HL-60 (cell line): ENCODE results near the gene TEX38.
"Not testable (repeated sequence)": the region's sequence is repeated elsewhere in the genome, so short reads cannot be mapped to it uniquely, and the experiment has no call there.

Experiments
- DNase-seq, 2 experiments: peaks; one replicate each; pipeline ENCODE4 v3.0.0-alpha.2; 2010 to 2020; ENCODE audit warnings: low read depth in 1 of 2, low spot score in 1 of 2
- H3K27ac ChIP-seq: fragments of 250-450 bp; sonication (Bioruptor Pico); replicated peaks from 2 replicates; pipeline ENCODE4 v1.5.1; 2020; ENCODE audit warnings: mild to moderate bottlenecking, moderate library complexity
- H3K27me3 ChIP-seq: fragments of 250-450 bp; sonication (Bioruptor Pico); 2 replicates; pipeline ENCODE4 v1.5.1; 2021; ENCODE audit warnings: mild to moderate bottlenecking, moderate library complexity; ENCODE audit not compliant: insufficient read depth, poor library complexity, severe bottlenecking
- H3K4me3 ChIP-seq: replicated peaks from 2 replicates; pipeline ENCODE4 v1.5.1; 2011; ENCODE audit warnings: mild to moderate bottlenecking, control low read depth, low read length; ENCODE audit not compliant: insufficient read depth
- CTCF ChIP-seq: IDR thresholded peaks from one replicate; pipeline ENCODE4 v1.5.1; 2011; ENCODE audit warnings: low read length, control low read depth, inconsistent platforms; ENCODE audit not compliant: insufficient read depth
- GABPA ChIP-seq: IDR thresholded peaks from 2 replicates; pipeline ENCODE4 v1.6.1; 2012; ENCODE audit warnings: low read depth
- POLR2AphosphoS5 ChIP-seq: IDR thresholded peaks from 2 replicates; pipeline ENCODE4 v1.6.1; 2012; ENCODE audit warnings: low read depth
- SPI1 ChIP-seq: IDR thresholded peaks from 2 replicates; pipeline ENCODE4 v1.6.1; 2012; ENCODE audit warnings: low read depth, mild to moderate bottlenecking, borderline replicate concordance
- TF ChIP-seq, protein P1 (sequence below): IDR thresholded peaks from 2 replicates; pipeline ENCODE4 v1.6.1; 2012; ENCODE audit warnings: low read depth; ENCODE audit not compliant: insufficient replicate concordance

Gene TEX38

GRCh38 chr1:46659307-46659870 is 12.3 kb upstream of the TEX38 start:
- H3K4me3 ChIP-seq: no peak overlapping the region
- H3K27ac ChIP-seq: no peak overlapping the region
- TF ChIP-seq GABPA (no peak), CTCF (no peak), SPI1 (no peak), POLR2AphosphoS5 (no peak)
- TF ChIP-seq, protein P1, sequence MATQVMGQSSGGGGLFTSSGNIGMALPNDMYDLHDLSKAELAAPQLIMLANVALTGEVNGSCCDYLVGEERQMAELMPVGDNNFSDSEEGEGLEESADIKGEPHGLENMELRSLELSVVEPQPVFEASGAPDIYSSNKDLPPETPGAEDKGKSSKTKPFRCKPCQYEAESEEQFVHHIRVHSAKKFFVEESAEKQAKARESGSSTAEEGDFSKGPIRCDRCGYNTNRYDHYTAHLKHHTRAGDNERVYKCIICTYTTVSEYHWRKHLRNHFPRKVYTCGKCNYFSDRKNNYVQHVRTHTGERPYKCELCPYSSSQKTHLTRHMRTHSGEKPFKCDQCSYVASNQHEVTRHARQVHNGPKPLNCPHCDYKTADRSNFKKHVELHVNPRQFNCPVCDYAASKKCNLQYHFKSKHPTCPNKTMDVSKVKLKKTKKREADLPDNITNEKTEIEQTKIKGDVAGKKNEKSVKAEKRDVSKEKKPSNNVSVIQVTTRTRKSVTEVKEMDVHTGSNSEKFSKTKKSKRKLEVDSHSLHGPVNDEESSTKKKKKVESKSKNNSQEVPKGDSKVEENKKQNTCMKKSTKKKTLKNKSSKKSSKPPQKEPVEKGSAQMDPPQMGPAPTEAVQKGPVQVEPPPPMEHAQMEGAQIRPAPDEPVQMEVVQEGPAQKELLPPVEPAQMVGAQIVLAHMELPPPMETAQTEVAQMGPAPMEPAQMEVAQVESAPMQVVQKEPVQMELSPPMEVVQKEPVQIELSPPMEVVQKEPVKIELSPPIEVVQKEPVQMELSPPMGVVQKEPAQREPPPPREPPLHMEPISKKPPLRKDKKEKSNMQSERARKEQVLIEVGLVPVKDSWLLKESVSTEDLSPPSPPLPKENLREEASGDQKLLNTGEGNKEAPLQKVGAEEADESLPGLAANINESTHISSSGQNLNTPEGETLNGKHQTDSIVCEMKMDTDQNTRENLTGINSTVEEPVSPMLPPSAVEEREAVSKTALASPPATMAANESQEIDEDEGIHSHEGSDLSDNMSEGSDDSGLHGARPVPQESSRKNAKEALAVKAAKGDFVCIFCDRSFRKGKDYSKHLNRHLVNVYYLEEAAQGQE: no peak
- no peaks in the 10 kb centered on the region for H3K27me3 ChIP-seq
- DNase-seq: no peak

DNA sequence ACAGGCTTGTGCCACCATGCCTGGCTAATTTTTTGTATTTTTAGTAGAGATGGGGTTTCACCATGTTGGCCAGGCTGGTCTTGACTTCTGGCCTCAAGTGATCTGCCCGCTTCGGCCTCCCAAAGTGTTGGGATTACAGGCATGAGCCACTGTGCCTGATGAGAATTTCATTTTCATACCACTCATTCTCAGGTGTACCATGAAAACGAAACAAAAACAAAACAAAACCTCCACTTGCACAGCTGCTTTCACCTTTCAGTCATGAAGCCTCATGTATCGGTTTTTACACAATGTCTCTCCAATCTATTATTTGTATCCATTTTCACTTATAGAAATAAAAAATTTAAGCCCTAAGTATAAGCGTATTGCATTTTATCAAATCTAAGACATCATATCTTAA is 11.5 kb upstream of the TEX38 start:
- not testable (repeated sequence) for DNase-seq, H3K27ac ChIP-seq, H3K27me3 ChIP-seq, H3K4me3 ChIP-seq

DNA sequence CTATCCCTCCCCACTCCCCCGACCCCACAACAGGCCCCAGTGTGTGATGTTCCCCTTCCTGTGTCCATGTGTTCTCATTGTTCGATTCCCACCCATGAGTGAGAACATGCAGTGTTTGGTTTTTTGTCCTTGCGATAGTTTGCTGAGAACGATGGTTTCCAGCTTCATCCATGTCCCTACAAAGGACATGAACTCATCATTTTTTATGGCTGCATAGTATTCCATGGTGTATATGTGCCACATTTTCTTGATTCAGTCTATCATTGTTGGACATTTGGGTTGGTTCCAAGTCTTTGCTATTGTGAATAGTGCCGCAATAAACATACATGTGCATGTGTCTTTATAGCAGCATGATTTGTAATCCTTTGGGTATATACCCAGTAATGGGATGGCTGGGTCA is 8.7 kb upstream of the TEX38 start:
- DNase-seq, H3K4me3 ChIP-seq, H3K27ac ChIP-seq: not testable (repeated sequence)

DNA sequence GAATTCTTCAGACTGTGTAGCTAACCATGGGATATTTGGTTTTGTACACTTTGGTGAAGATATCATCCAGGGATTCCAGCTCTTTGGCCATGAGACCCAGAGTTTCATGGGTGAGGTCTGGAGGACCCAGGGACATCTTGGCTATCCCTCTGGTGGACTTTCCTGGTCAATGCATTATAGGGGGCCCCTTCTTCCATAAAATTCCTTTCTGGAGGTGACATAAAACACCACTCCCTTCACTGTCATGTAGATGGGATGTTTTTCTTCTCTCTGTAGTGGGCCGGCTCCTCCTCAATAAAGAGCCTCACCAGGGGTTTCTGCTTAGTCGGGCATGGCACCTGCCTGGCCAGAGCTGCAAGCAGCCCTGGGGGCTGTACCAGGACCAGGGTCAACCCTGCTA is 5.7 kb upstream of the TEX38 start:
- Histone ChIP-seq H3K27ac (no peak overlapping the region), H3K4me3 (no peak overlapping the region), H3K27me3 (no peaks in the 10 kb centered on the region)
- TF ChIP-seq SPI1 (no peak), CTCF (no peak), POLR2AphosphoS5 (no peak), GABPA (no peak)
- TF ChIP-seq, protein P1: no peak
- no peak for DNase-seq

More for the DNA sequence above, 8.7 kb upstream of the TEX38 start:
- H3K27me3 ChIP-seq: not testable (repeated sequence)
